ENCODE results near the gene KLRF2. TPM values are rescaled to one million over a fixed set of nuclear protein-coding genes. Genes with fewer than 3 reads are reported as not detected.

Gene KLRF2
- total and polyA plus RNA-seq, 2 of the 8 experiments (the other 6 are each of a cell fraction or from before 2014, with no cell fraction given): not detected

DNA sequence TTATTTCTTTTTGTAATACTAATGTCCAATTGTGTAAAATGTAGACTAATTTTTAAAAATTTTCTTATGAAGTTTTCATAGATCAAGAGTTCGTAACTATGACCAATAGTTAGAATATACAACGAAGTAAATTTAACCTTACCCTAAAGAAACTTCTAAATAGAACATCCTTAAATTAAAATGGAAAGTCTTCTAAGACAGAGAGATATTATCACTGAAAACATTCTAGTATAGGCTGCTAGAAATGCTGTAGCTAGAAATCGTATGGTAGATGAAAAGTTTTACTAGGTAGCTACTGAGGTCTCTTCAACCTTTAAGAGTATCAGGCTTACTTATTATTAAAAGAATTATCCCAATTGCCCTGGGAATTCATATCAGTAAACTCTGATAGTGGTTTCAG, 50.0 kb downstream of the KLRF2 start (continued):
- TF ChIP-seq CHD7 (IDR thresholded peaks at IDR 0.05; ENCODE audit: insufficient replicate concordance, low read length) (no peak), POLR2A (IDR thresholded peaks at IDR 0.05; ENCODE audit: control extremely low read depth in 1 of 2, low read depth in 2 of 2, low read length in 2 of 2) (no peak)
